Spinal cord (tissue), 10 donors: ENCODE data around the gene RNF180. TPM values are rescaled to one million over a fixed set of nuclear protein-coding genes. Genes with fewer than 3 reads are reported as not detected.
"Not testable (repeated sequence)": the region's sequence is repeated elsewhere in the genome, so short reads cannot be mapped to it uniquely, and the experiment has no call there.

Source experiments
- DNase-seq, 6 donors: peaks; one replicate each; pipeline versions ENCODE4 v3.0.0 to v3.0.0-alpha.2; 2013 to 2015; ENCODE audit warnings: low spot score in 6 of 6, low read depth in 4 of 6
- H3K27ac ChIP-seq: one replicate; pipeline ENCODE4 v1.5.1; 2013; ENCODE audit warnings: low read depth, low read length, control low read depth
- H3K27me3 ChIP-seq: one replicate; pipeline ENCODE4 v1.6.1; 2013; ENCODE audit warnings: low read length; ENCODE audit not compliant: control insufficient read depth, insufficient read depth
- H3K36me3 ChIP-seq: one replicate; pipeline ENCODE4 v1.6.1; 2013; ENCODE audit warnings: low read length; ENCODE audit not compliant: control insufficient read depth, insufficient read depth
- H3K4me1 ChIP-seq: one replicate; pipeline ENCODE4 v1.6.1; 2013; ENCODE audit warnings: low read length; ENCODE audit not compliant: control insufficient read depth, insufficient read depth
- H3K4me3 ChIP-seq: one replicate; pipeline ENCODE4 v1.5.1; 2013; ENCODE audit warnings: low read depth, low read length, control low read depth
- H3K9me3 ChIP-seq: one replicate; pipeline ENCODE4 v1.6.1; 2013; ENCODE audit warnings: low read length; ENCODE audit not compliant: control insufficient read depth, insufficient read depth
- WGBS: methylation state at CpG from one replicate; pipeline ENCODE4 v1.1.5; 2013; ENCODE audit warnings: missing lambda C conversion rate; ENCODE audit not compliant: insufficient coverage; 5-methylcytosine and 5-hydroxymethylcytosine counted together
- polyA plus RNA-seq, 2 donors: library from polyadenylated mRNA; unstranded; fragments of 120-200 nt; gene quantifications; one replicate each; pipeline ENCODE4 v1.2.1, GENCODE V29; 2013; ENCODE audit not compliant: insufficient read length in 2 of 2
- total RNA-seq, 2 donors: library from RNA; depleted of rRNA in 1 of 2; stranded (reverse); fragments of 120-200 nt in 1 of 2; fragments of >200 nt in 1 of 2; gene quantifications; one replicate each; pipeline versions ENCODE4 v1.2.3 to v1.2.4, GENCODE V29; 2013 to 2014
- donor health status: healthy.

The RNF180 gene
- total and polyA plus RNA-seq, 4 donors, result 10.0 to 39.4 (median 18.0) TPM

GRCh38 chr5:64225286-64225981, 59.8 kb downstream of the RNF180 start:
- H3K9me3 ChIP-seq, H3K4me1 ChIP-seq, H3K4me3 ChIP-seq, H3K27ac ChIP-seq, DNase-seq, H3K27me3 ChIP-seq: not testable (repeated sequence)
- peaks cover 15% of the 10 kb centered on the region for H3K36me3 ChIP-seq
- 97% methylated on average over 34 of the region's 50 CpGs for WGBS

- not testable (repeated sequence) for H3K27ac ChIP-seq, H3K4me1 ChIP-seq, H3K27me3 ChIP-seq, H3K4me3 ChIP-seq, H3K9me3 ChIP-seq, DNase-seq
- H3K36me3 ChIP-seq, result peaks cover 15% of the 10 kb centered on the region
- 93% methylated on average over 7 of the region's 7 CpGs for WGBS
Observed at GRCh38 chr5:64227131-64227537, 61.5 kb downstream of the RNF180 start.

GRCh38 chr5:64229163-64229774, 63.6 kb downstream of the RNF180 start:
- Histone ChIP-seq H3K27me3 (no peaks in the 10 kb centered on the region), H3K4me3 (no peak overlapping the region), H3K36me3 (peaks cover 15% of the 10 kb centered on the region), H3K9me3 (peaks cover 4% of the 10 kb centered on the region), H3K4me1 (no peaks in the 10 kb centered on the region), H3K27ac (no peak overlapping the region)
- peak in 5 of 6 donors; percentile 28 to 87 (median 48) for DNase-seq
- WGBS, result no CpG with 5 or more reads among the region's 4 CpGs

GRCh38 chr5:64260756-64261155, 95.1 kb downstream of the RNF180 start:
- DNase-seq, result peak in 1 of 6 donors; percentile 19
- no CpG with 5 or more reads among the region's 1 CpG for WGBS
- no peak overlapping the region for H3K27ac ChIP-seq

GRCh38 chr5:64269164-64269563, 103.5 kb downstream of the RNF180 start:
- Histone ChIP-seq H3K36me3 (no peaks in the 10 kb centered on the region), H3K27me3 (no peaks in the 10 kb centered on the region), H3K27ac (no peak overlapping the region), H3K9me3 (no peaks in the 10 kb centered on the region), H3K4me1 (no peaks in the 10 kb centered on the region), H3K4me3 (no peak overlapping the region)
- WGBS, result no CpG with 5 or more reads among the region's 4 CpGs
- no peak for DNase-seq

More at GRCh38 chr5:64260756-64261155, 95.1 kb downstream of the RNF180 start:
- Histone ChIP-seq H3K27me3 (no peaks in the 10 kb centered on the region), H3K4me3 (no peak overlapping the region), H3K36me3 (no peaks in the 10 kb centered on the region), H3K9me3 (peaks cover 2% of the 10 kb centered on the region), H3K4me1 (no peaks in the 10 kb centered on the region)

GRCh38 chr5:64273276-64273675, 107.6 kb downstream of the RNF180 start:
- no peaks in the 10 kb centered on the region for H3K27me3 ChIP-seq
- no peak overlapping the region for H3K4me3 ChIP-seq
- no peak overlapping the region for H3K27ac ChIP-seq
- H3K9me3 ChIP-seq, result no peaks in the 10 kb centered on the region
- H3K4me1 ChIP-seq, result no peaks in the 10 kb centered on the region
- WGBS, result no CpG with 5 or more reads among the region's 1 CpG
- H3K36me3 ChIP-seq, result no peaks in the 10 kb centered on the region
- no peak for DNase-seq

- Histone ChIP-seq H3K27me3 (no peaks in the 10 kb centered on the region), H3K4me3 (no peak overlapping the region), H3K4me1 (no peaks in the 10 kb centered on the region), H3K9me3 (peaks cover 12% of the 10 kb centered on the region), H3K27ac (no peak overlapping the region), H3K36me3 (no peaks in the 10 kb centered on the region)
- 89% methylated on average over 6 of the region's 8 CpGs for WGBS
- no peak for DNase-seq
Observed at GRCh38 chr5:64285188-64286130, 119.8 kb downstream of the RNF180 start.

GRCh38 chr5:64286381-64286780, 120.7 kb downstream of the RNF180 start:
- Histone ChIP-seq H3K27me3 (no peaks in the 10 kb centered on the region), H3K4me3 (no peak overlapping the region), H3K9me3 (peaks cover 10% of the 10 kb centered on the region), H3K4me1 (no peaks in the 10 kb centered on the region), H3K36me3 (no peaks in the 10 kb centered on the region), H3K27ac (no peak overlapping the region)
- no CpG with 5 or more reads among the region's 1 CpG for WGBS
- no peak for DNase-seq

- H3K27me3 ChIP-seq, H3K4me3 ChIP-seq, H3K4me1 ChIP-seq, H3K27ac ChIP-seq, DNase-seq, H3K9me3 ChIP-seq, H3K36me3 ChIP-seq: not testable (repeated sequence)
- 83% methylated on average over 1 of the region's 2 CpGs for WGBS
Observed at GRCh38 chr5:64288496-64288895, 122.9 kb downstream of the RNF180 start.
